Hematopoietic multipotent progenitor cell (in vitro differentiated cells): ENCODE data around the gene ANKRD60. TPM values are rescaled to one million over a fixed set of nuclear protein-coding genes. Genes with fewer than 3 reads are reported as not detected.

Source experiments
- DNase-seq, 3 donors: peaks; one replicate each; pipeline ENCODE4 v3.0.0-alpha.2; 2011 to 2015; ENCODE audit warnings: low read depth in 2 of 3, low spot score in 2 of 3
- total RNA-seq: library from RNA; depleted of rRNA; stranded (reverse); fragments of >200 nt; gene quantifications from one replicate; pipeline ENCODE4 v1.2.3, GENCODE V29; 2012

ANKRD60 gene
- total RNA-seq, 1 donor = not detected

GRCh38 chr20:58224974-58225373 is 3.5 kb downstream of the ANKRD60 start:
- DNase-seq = no peak

- DNase-seq = no peak
These were observed 4.4 kb downstream of the ANKRD60 start for GRCh38 chr20:58224097-58224496.

GRCh38 chr20:58223358-58223941 is 5.0 kb downstream of the ANKRD60 start:
- DNase-seq = no peak

- no peak for DNase-seq
These were observed 6.0 kb downstream of the ANKRD60 start for GRCh38 chr20:58222446-58222845.

- no peak for DNase-seq
These were observed 9.1 kb downstream of the ANKRD60 start for GRCh38 chr20:58219342-58219700.

- no peak for DNase-seq
These were observed 9.7 kb downstream of the ANKRD60 start for GRCh38 chr20:58218665-58219341.

- no peak for DNase-seq
These were observed 12.1 kb downstream of the ANKRD60 start for GRCh38 chr20:58216334-58216733.

- no peak for DNase-seq
These were observed 13.3 kb downstream of the ANKRD60 start for GRCh38 chr20:58215116-58215515.

GRCh38 chr20:58214310-58214709 is 14.1 kb downstream of the ANKRD60 start:
- DNase-seq = no peak

GRCh38 chr20:58213716-58214115 is 14.7 kb downstream of the ANKRD60 start:
- no peak for DNase-seq

- no peak for DNase-seq
These were observed 15.3 kb downstream of the ANKRD60 start for GRCh38 chr20:58213121-58213520.

GRCh38 chr20:58212636-58213035 is 15.8 kb downstream of the ANKRD60 start:
- DNase-seq = no peak

- DNase-seq = no peak
These were observed 18.1 kb downstream of the ANKRD60 start for GRCh38 chr20:58210398-58210747.

GRCh38 chr20:58209652-58210397 is 18.6 kb downstream of the ANKRD60 start:
- peak; percentile 72 to 87 (median 73) for DNase-seq

GRCh38 chr20:58208944-58209343 is 19.5 kb downstream of the ANKRD60 start:
- no peak for DNase-seq

GRCh38 chr20:58205850-58206249 is 22.6 kb downstream of the ANKRD60 start:
- no peak for DNase-seq

- no peak for DNase-seq
These were observed 26.4 kb downstream of the ANKRD60 start for GRCh38 chr20:58202044-58202443.

GRCh38 chr20:58201616-58202015 is 26.8 kb downstream of the ANKRD60 start:
- DNase-seq = no peak

- no peak for DNase-seq
These were observed 29.0 kb downstream of the ANKRD60 start for GRCh38 chr20:58199469-58199868.

GRCh38 chr20:58198901-58199355 is 29.5 kb downstream of the ANKRD60 start:
- no peak for DNase-seq

GRCh38 chr20:58198384-58198783 is 30.1 kb downstream of the ANKRD60 start:
- DNase-seq = no peak

GRCh38 chr20:58197185-58197469 is 31.3 kb downstream of the ANKRD60 start:
- DNase-seq = no peak
